MM.1S (cell line): ENCODE measurements around the gene CISH.

Source experiments
- DNase-seq: peaks from one replicate; pipeline ENCODE4 v3.0.0-alpha.2; 2015
- H2AFZ ChIP-seq: fragments of 300-600 bp; sonication (generic); 2 replicates; pipeline ENCODE4 v1.6.0; 2016; ENCODE audit warnings: antibody characterized with exemption, low read length
- H3F3A ChIP-seq: fragments of 300-600 bp; sonication (generic); 2 replicates; pipeline ENCODE4 v1.6.1; 2016; ENCODE audit warnings: mild to moderate bottlenecking, antibody characterized with exemption, low read length, moderate library complexity, mixed read lengths; ENCODE audit not compliant: insufficient read depth
- H3K27ac ChIP-seq: fragments of 300-600 bp; sonication (generic); 2 replicates; pipeline ENCODE4 v1.5.1; 2016; ENCODE audit warnings: mild to moderate bottlenecking, low read length
- H3K27me3 ChIP-seq: fragments of 300-600 bp; sonication (generic); replicated peaks from 2 replicates; pipeline ENCODE4 v1.6.0; 2016; ENCODE audit warnings: low read length; ENCODE audit not compliant: insufficient read depth
- H3K36me3 ChIP-seq: fragments of 300-600 bp; sonication (generic); replicated peaks from 2 replicates; pipeline ENCODE4 v1.6.1; 2016; ENCODE audit warnings: mild to moderate bottlenecking, low read length, mixed read lengths; ENCODE audit not compliant: insufficient read depth
- H3K4me1 ChIP-seq: fragments of 300-600 bp; sonication (generic); 2 replicates; pipeline ENCODE4 v1.6.1; 2016; ENCODE audit warnings: low read length, mixed read lengths
- H3K4me2 ChIP-seq: fragments of 300-600 bp; sonication (generic); 2 replicates; pipeline ENCODE4 v1.6.0; 2016; ENCODE audit warnings: low read depth, low read length
- H3K4me3 ChIP-seq: fragments of 300-600 bp; sonication (generic); 2 replicates; pipeline ENCODE4 v1.5.1; 2016; ENCODE audit warnings: low read length, mixed read lengths
- H3K79me2 ChIP-seq: fragments of 300-600 bp; sonication (generic); 2 replicates; pipeline ENCODE4 v1.6.1; 2016; ENCODE audit warnings: mixed run types, low read length, mixed read lengths
- H3K9ac ChIP-seq: fragments of 300-600 bp; sonication (generic); 2 replicates; pipeline ENCODE4 v1.6.1; 2016; ENCODE audit warnings: low read length, mixed read lengths
- H3K9me2 ChIP-seq: fragments of 300-600 bp; sonication (generic); replicated peaks from 2 replicates; pipeline ENCODE4 v1.6.1; 2016; ENCODE audit warnings: mild to moderate bottlenecking, low read length, mixed read lengths; ENCODE audit not compliant: insufficient read depth
- H3K9me3 ChIP-seq: fragments of 300-600 bp; sonication (generic); replicated peaks from 2 replicates; pipeline ENCODE4 v1.6.1; 2016; ENCODE audit warnings: mild to moderate bottlenecking, low read length, mixed read lengths; ENCODE audit not compliant: insufficient read depth
- H4K20me1 ChIP-seq: fragments of 300-600 bp; sonication (generic); 2 replicates; pipeline ENCODE4 v1.6.1; 2016; ENCODE audit warnings: mild to moderate bottlenecking, low read length, moderate library complexity, mixed read lengths; ENCODE audit not compliant: insufficient read depth
- CTCF ChIP-seq: fragments of 300-600 bp; sonication (generic); IDR thresholded peaks from 2 replicates; pipeline ENCODE4 v1.5.1; 2016; ENCODE audit warnings: antibody characterized with exemption, low read length, mixed read lengths
- EZH2 ChIP-seq: fragments of 300-600 bp; sonication (generic); optimal IDR thresholded peaks from 2 replicates; pipeline ENCODE3; 2017; ENCODE audit warnings: low read depth, mild to moderate bottlenecking, antibody characterized with exemption, low read length, mixed read lengths
- EZH2phosphoT487 ChIP-seq: fragments of 300-600 bp; sonication (generic); IDR thresholded peaks from 2 replicates; pipeline ENCODE4 v1.6.1; 2018; ENCODE audit warnings: antibody characterized with exemption, low read length

Gene CISH

GRCh38 chr3:50637945-50638344, 26.4 kb upstream of the CISH start:
- no peaks in the 10 kb centered on the region for H3K27me3 ChIP-seq
- no peaks in the 10 kb centered on the region; the same call in 1 of the 2 replicates for H3K79me2 ChIP-seq
- no peaks in the 10 kb centered on the region for H3K9me2 ChIP-seq
- H3K4me1 ChIP-seq, result no peaks in the 10 kb centered on the region
- no peaks in the 10 kb centered on the region for H3K9me3 ChIP-seq
- no peaks in the 10 kb centered on the region for H3K36me3 ChIP-seq
- H3K4me3 ChIP-seq, result no peak overlapping the region
- H3K4me2 ChIP-seq, result no peak overlapping the region
- TF ChIP-seq CTCF (no peak), EZH2phosphoT487 (no peak), EZH2 (no peak)
- H3F3A ChIP-seq, result no peaks in the 10 kb centered on the region
- DNase-seq, result no peak
- H2AFZ ChIP-seq, result no peak overlapping the region
- H3K27ac ChIP-seq, result no peak overlapping the region
- no peaks in the 10 kb centered on the region for H4K20me1 ChIP-seq
- no peak overlapping the region for H3K9ac ChIP-seq

GRCh38 chr3:50637011-50637410, 25.4 kb upstream of the CISH start:
- Histone ChIP-seq H3K4me1 (no peaks in the 10 kb centered on the region), H3F3A (no peaks in the 10 kb centered on the region), H2AFZ (no peak overlapping the region), H3K9ac (no peak overlapping the region), H3K27ac (no peak overlapping the region), H3K9me3 (no peaks in the 10 kb centered on the region), H3K27me3 (no peaks in the 10 kb centered on the region), H4K20me1 (no peaks in the 10 kb centered on the region), H3K79me2 (no peaks in the 10 kb centered on the region; the same call in 1 of the 2 replicates), H3K9me2 (no peaks in the 10 kb centered on the region), H3K36me3 (no peaks in the 10 kb centered on the region), H3K4me2 (no peak overlapping the region), H3K4me3 (no peak overlapping the region)
- TF ChIP-seq CTCF (no peak), EZH2phosphoT487 (no peak), EZH2 (no peak)
- DNase-seq, result no peak

DNA sequence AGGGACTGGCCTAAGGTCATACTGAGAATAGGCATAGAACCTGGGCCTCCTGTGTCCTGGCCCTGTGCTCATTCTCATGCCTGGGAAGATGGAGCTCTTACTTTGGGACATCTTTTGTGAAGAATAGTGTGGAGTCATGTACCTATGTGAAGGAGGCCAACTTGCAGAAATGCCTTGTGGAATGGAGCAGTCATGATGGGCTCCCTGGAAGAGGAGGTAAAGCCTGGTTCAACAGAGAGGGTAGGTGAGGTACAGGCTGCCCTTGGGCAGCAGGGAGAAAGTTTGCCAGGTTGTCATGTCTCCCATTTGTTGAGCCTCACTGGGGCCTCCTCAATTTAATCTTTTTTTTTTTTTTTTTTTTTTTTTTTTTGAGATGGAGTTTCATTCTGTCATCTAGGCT, 23.5 kb upstream of the CISH start:
- TF ChIP-seq EZH2, result no peak
- no peak for TF ChIP-seq EZH2phosphoT487
- no peak for TF ChIP-seq CTCF
- Histone ChIP-seq H3K79me2 (no peaks in the 10 kb centered on the region; the same call in 1 of the 2 replicates), H3K9ac (no peak overlapping the region), H3K27me3 (no peaks in the 10 kb centered on the region), H3K36me3 (no peaks in the 10 kb centered on the region), H3K4me3 (no peak overlapping the region), H3K4me2 (no peak overlapping the region), H3K9me3 (no peaks in the 10 kb centered on the region), H2AFZ (no peak overlapping the region), H3F3A (no peaks in the 10 kb centered on the region), H3K27ac (no peak overlapping the region), H3K4me1 (no peaks in the 10 kb centered on the region), H3K9me2 (no peaks in the 10 kb centered on the region), H4K20me1 (no peaks in the 10 kb centered on the region)
- no peak for DNase-seq
